ENCODE measurements around the gene CCDC32. TPM values are rescaled to one million over a fixed set of nuclear protein-coding genes. Genes with fewer than 3 reads are reported as not detected.
"Not testable (repeated sequence)": the region's sequence is repeated elsewhere in the genome, so short reads cannot be mapped to it uniquely, and the experiment has no call there.

Gene CCDC32
- total RNA-seq, 1 donor from 2014 or later = 39.0 TPM

DNA sequence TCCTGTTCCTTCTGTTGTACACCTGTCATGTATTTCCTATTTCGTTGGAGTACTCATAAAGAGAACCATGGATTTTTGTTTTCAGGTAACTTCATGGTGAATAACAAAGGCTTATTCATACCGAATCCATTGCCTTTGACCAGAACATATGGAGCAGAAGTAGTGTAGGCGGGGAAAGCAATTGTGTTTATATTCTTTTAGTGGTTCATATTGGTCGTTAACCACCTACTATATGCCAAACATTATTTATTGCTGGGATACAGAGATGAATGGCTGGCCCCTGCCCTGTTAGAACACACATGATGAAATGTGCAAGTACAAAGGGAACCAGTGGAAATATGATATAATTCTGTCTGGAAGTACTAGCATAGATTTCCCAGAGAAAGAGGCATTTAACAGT, 14.1 kb upstream of the CCDC32 start:
- DNase-seq (ENCODE audit: low read depth) = no peak
- Histone ChIP-seq H3K4me3 (ENCODE audit: low read depth, low read length) (no peak overlapping the region), H3K36me3 (ENCODE audit: control insufficient read depth, insufficient read depth, low read length) (no peaks in the 10 kb centered on the region), H3K27me3 (ENCODE audit: control insufficient read depth, insufficient read depth, low read length) (no peaks in the 10 kb centered on the region)
- TF ChIP-seq, protein P1, sequence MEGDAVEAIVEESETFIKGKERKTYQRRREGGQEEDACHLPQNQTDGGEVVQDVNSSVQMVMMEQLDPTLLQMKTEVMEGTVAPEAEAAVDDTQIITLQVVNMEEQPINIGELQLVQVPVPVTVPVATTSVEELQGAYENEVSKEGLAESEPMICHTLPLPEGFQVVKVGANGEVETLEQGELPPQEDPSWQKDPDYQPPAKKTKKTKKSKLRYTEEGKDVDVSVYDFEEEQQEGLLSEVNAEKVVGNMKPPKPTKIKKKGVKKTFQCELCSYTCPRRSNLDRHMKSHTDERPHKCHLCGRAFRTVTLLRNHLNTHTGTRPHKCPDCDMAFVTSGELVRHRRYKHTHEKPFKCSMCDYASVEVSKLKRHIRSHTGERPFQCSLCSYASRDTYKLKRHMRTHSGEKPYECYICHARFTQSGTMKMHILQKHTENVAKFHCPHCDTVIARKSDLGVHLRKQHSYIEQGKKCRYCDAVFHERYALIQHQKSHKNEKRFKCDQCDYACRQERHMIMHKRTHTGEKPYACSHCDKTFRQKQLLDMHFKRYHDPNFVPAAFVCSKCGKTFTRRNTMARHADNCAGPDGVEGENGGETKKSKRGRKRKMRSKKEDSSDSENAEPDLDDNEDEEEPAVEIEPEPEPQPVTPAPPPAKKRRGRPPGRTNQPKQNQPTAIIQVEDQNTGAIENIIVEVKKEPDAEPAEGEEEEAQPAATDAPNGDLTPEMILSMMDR (IDR thresholded peaks at IDR 0.05; ENCODE audit: insufficient read depth, low read length, poor library complexity, severe bottlenecking) = no peak

DNA sequence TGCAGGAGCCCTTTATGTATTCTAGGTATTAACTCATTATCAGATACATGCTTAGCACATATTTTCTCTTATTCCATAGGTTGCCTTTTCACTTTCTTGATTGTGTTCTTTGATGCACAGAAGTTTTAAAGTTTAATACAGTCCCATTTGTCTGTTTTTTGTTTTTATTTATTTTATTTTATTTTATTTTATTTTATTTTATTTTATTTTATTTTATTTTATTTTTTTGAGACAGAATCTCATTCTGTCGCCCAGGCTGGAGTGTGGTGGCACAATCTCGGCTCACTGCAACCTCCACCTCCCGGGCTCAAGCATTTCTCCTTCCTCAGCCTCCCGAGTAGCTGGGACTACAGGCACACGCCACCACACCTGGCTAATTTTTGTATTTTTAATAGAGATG, 12.1 kb upstream of the CCDC32 start:
- not testable (repeated sequence) for DNase-seq (ENCODE audit: low read depth); H3K36me3 ChIP-seq (ENCODE audit: control insufficient read depth, insufficient read depth, low read length); H3K27me3 ChIP-seq (ENCODE audit: control insufficient read depth, insufficient read depth, low read length)

DNA sequence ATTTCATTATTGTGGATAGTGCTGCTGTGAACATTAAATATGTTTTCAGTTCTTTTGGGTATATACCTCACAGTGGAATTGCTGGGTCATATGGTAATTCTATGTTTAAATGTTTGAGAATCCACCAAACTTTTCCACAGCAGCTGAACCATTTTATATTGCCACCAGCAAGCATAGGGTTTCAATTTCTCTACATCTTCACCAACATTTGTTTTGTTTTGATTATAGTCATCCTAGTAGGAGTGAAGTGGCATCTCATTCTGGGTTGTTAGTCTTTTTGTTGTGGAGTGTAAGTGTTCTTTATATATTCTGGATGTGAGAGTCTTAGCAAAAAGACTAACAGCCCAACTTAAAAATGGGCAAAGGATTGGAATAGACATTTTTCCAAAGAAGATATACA, 10.3 kb upstream of the CCDC32 start:
- TF ChIP-seq, protein P1 (IDR thresholded peaks at IDR 0.05; ENCODE audit: insufficient read depth, low read length, poor library complexity, severe bottlenecking) = no peak
- H3K4me3 ChIP-seq (ENCODE audit: low read depth, low read length) = no peak overlapping the region
- no peak for DNase-seq (ENCODE audit: low read depth)
- H3K36me3 ChIP-seq (ENCODE audit: control insufficient read depth, insufficient read depth, low read length) = no peaks in the 10 kb centered on the region
- H3K27me3 ChIP-seq (ENCODE audit: control insufficient read depth, insufficient read depth, low read length) = no peaks in the 10 kb centered on the region

More for the DNA sequence above, 12.1 kb upstream of the CCDC32 start:
- not testable (repeated sequence) for H3K4me3 ChIP-seq (ENCODE audit: low read depth, low read length)

DNA sequence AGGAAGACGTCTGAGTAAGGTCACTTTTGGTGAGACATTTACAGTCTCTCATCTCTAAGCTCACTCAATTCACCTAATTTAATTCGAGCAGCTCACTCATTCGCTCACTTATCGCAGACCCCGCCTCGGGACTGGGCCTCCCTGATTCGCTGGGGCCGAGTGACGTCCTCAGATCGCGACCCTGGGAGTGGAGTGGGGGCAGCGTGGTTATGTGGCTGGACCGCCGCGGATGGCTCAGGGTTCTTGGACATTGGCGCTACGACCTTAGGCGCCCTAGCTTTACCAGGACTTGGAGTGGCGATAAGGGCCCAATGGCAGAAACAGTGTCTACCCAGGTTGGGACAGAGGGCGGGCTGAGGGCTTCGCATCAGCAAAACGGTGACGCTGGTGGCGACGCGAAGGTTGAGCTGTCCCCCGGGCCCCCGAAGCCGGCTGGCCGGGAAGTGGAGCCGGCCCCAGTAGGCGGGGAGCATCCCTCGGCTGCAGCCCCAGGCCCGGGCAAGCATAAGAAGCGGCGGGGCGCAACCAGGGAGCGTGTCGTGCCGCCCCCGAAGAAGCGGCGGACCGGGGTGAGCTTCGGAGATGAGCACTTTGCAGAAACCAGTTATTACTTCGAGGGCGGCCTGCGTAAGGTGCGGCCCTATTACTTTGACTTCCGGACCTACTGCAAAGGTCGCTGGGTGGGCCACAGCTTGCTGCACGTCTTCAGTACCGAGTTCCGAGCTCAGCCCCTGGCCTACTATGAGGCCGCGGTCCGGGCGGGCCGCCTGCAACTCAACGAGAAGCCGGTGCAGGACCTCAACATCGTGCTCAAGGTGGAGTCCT, 4.5 kb upstream of the CCDC32 start, which contains the start of gene RPUSD2:
TSS of gene RPUSD2 (plus strand) at position 171 of the 825 bp plus-strand sequence. CDS start at position 210, 39 bp downstream.
- H3K4me3 ChIP-seq (ENCODE audit: low read depth, low read length) = peak within 1 kb of the TSS; percentile 85
- TF ChIP-seq, protein P1 (IDR thresholded peaks at IDR 0.05; ENCODE audit: insufficient read depth, low read length, poor library complexity, severe bottlenecking) = no peak
- no peaks in the 10 kb centered on the region for H3K36me3 ChIP-seq (ENCODE audit: control insufficient read depth, insufficient read depth, low read length)
- DNase-seq (ENCODE audit: low read depth) = peak; percentile 60
- no peaks in the 10 kb centered on the region for H3K27me3 ChIP-seq (ENCODE audit: control insufficient read depth, insufficient read depth, low read length)

DNA sequence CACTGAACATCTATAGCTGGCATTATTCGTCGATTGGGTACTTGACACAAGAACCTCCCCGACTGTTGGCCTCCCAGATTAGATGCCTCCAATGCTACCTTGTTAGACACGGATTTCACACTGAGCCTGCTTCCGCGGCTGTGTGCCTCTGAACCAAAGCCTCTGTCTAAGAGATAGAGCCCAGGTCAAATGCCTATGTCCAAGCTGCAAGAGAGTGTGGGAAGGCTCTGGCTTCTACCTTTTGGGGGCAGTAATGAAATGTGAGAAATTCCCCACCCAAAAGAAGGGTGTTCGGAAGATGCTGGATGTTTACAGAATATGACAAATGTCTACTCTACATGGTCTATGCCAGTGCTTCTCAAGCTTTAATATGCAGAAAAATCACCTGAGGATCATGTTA, 2.3 kb upstream of the CCDC32 start:
- DNase-seq (ENCODE audit: low read depth) = no peak
- no peaks in the 10 kb centered on the region for H3K27me3 ChIP-seq (ENCODE audit: control insufficient read depth, insufficient read depth, low read length)
- H3K36me3 ChIP-seq (ENCODE audit: control insufficient read depth, insufficient read depth, low read length) = no peaks in the 10 kb centered on the region
- no peak overlapping the region for H3K4me3 ChIP-seq (ENCODE audit: low read depth, low read length)
- TF ChIP-seq, protein P1 (IDR thresholded peaks at IDR 0.05; ENCODE audit: insufficient read depth, low read length, poor library complexity, severe bottlenecking) = peak; percentile 28

DNA sequence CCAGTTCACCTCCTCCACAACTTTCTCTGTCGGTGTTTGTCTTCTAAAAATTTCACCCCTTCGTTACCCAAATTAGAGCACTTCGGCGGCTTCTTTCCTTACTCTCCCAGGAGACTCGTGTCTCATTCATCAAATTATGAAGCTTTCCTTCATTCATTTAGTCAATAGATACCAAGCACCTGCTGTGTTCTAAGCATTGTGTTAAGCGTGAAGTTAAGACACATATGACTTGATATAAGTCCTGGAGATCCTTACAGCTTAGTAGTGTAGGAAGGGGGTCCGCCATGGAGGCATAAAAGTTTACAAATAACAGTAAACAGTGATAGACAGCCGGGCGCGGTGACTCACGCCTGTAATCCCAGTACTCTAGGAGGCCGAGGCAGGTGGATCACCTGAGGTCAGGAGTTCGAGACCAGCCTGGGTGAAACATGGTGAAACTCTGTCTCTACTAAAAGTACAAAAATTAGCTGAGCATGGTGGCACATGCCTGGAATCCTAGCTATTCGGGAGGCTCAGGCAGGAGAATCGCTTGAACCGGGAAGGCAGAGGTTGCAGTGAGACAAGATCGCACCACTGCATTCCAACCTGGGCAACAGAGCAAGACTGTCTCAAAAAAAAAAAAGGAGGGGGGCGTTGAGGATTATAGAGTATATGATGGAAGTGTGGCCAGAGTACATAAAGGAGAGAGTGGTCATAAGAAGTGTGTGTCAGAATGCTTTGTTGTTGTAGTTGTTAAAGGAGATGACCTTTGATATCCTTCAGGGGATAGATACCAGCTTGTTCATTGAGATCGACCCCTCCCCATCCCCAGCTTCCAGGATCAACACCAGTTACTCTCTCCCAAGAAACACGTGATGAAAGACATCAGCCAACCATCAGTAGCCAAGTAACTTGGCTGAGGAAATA, 744 bp upstream of the CCDC32 start:
- no peaks in the 10 kb centered on the region for H3K27me3 ChIP-seq (ENCODE audit: control insufficient read depth, insufficient read depth, low read length)
- H3K36me3 ChIP-seq (ENCODE audit: control insufficient read depth, insufficient read depth, low read length) = no peaks in the 10 kb centered on the region
- TF ChIP-seq, protein P1 (IDR thresholded peaks at IDR 0.05; ENCODE audit: insufficient read depth, low read length, poor library complexity, severe bottlenecking) = no peak
- no peak for DNase-seq (ENCODE audit: low read depth)
- H3K4me3 ChIP-seq (ENCODE audit: low read depth, low read length) = peak overlapping the region; percentile 92
